K562 (cell line): ENCODE results near the gene GPHA2. TPM values are rescaled to one million over a fixed set of nuclear protein-coding genes. Genes with fewer than 3 reads are reported as not detected.

Experiments used
- ATAC-seq: fragments of 200-7000 bp; cut with Tn5 transposase; 3 replicates; pipeline ENCODE4 v1.9.1; 2020; ENCODE audit warnings: moderate library complexity
- BruUV-seq: library from RNA; stranded (reverse); fragments of 400-500 nt; replicated peaks from 2 replicates; lab custom pipeline; 2021; lab: Mats Ljungman, UMichigan
- CTCF ChIA-PET: fragments of 300-600 bp; formaldehyde crosslinking; extraction: SDS; loops from one replicate; lab custom pipeline; 2021; ENCODE audit warnings: low intra/inter-chr PET ratio; lab: Yijun Ruan, JAX
- POLR2A ChIA-PET: fragments of 300-600, 350-650 bp; sonication (Branson Sonifier 250); formaldehyde crosslinking; extraction: SDS; loops from one replicate; lab custom pipeline; 2021; ENCODE audit warnings: antibody characterized with exemption, inconsistent platforms; lab: Yijun Ruan, JAX
- DNase-seq, 4 experiments: peaks; one replicate each; pipeline versions ENCODE4 v3.0.0 to v3.0.0-alpha.2; 2011 to 2018; ENCODE audit warnings: low spot score in 3 of 4, mixed read lengths in 3 of 4; ENCODE audit errors: extremely low read depth in 1 of 4
- FAIRE-seq: peaks from 2 replicates; lab custom pipeline; 2011; peaks lifted over from hg19 to GRCh38; lab: Jason Lieb, UNC
- H2AFZ ChIP-seq: 2 replicates; pipeline ENCODE4 v1.6.0; 2011; ENCODE audit warnings: low read depth, low read length, control low read depth, inconsistent platforms
- H3K27ac ChIP-seq: fragments of 200-600 bp; 3 replicates; pipeline ENCODE4 v1.8.0; 2011; ENCODE audit warnings: low read depth, mild to moderate bottlenecking, control low read depth, inconsistent platforms, low read length, moderate library complexity, mixed read lengths; ENCODE audit errors: extremely low read depth
- H3K27me3 ChIP-seq, 2 experiments: fragments of 300-600 bp in 1 of 2; 2 replicates in 1 of 2; 3 replicates in 1 of 2; pipeline versions ENCODE4 v1.6.0 to v1.8.0; 2011; ENCODE audit warnings: inconsistent platforms in 2 of 2, low read length in 2 of 2, mild to moderate bottlenecking in 1 of 2, mixed read lengths in 1 of 2, moderate library complexity in 1 of 2; ENCODE audit not compliant: control insufficient read depth in 2 of 2, insufficient read depth in 2 of 2
- H3K36me3 ChIP-seq: fragments of 300-600 bp; 3 replicates; pipeline ENCODE4 v1.8.0; 2011; ENCODE audit warnings: mild to moderate bottlenecking, low read length, inconsistent platforms; ENCODE audit not compliant: control insufficient read depth, insufficient read depth
- H3K4me1 ChIP-seq, 2 experiments: fragments of 200-600 bp in 1 of 2; replicated peaks in 1 of 2; 2 replicates in 1 of 2; 3 replicates in 1 of 2; pipeline versions ENCODE4 v1.5.1 to v1.8.0; 2011; ENCODE audit warnings: inconsistent platforms in 2 of 2, low read length in 2 of 2, mild to moderate bottlenecking in 1 of 2, mixed read lengths in 1 of 2, moderate library complexity in 1 of 2; ENCODE audit not compliant: control insufficient read depth in 2 of 2, insufficient read depth in 2 of 2
- H3K4me2 ChIP-seq: 2 replicates; pipeline ENCODE4 v1.6.1; 2011; ENCODE audit warnings: low read length, control low read depth, inconsistent platforms, mixed read lengths; ENCODE audit not compliant: insufficient read depth
- H3K4me3 ChIP-seq: fragments of 200-600 bp; sonication (generic), shearing (Covaris generic); 2 replicates; pipeline ENCODE4 v1.5.1; 2016; ENCODE audit warnings: control low read depth, inconsistent platforms
- H3K79me2 ChIP-seq: fragments of 200-600 bp; 3 replicates; pipeline ENCODE4 v1.8.0; 2011; ENCODE audit warnings: low read length, inconsistent platforms; ENCODE audit not compliant: control insufficient read depth, insufficient read depth
- H3K9ac ChIP-seq, 2 experiments: 2 replicates each; pipeline versions ENCODE4 v1.6.0 to v1.6.1; 2011; ENCODE audit warnings: low read depth in 2 of 2, low read length in 2 of 2, control low read depth in 1 of 2, inconsistent platforms in 1 of 2, mild to moderate bottlenecking in 1 of 2, mixed read lengths in 1 of 2; ENCODE audit not compliant: insufficient read depth in 1 of 2
- H3K9me1 ChIP-seq: one replicate; pipeline ENCODE4 v1.6.0; 2011; ENCODE audit warnings: inconsistent platforms, mild to moderate bottlenecking, low read length, moderate library complexity; ENCODE audit not compliant: control insufficient read depth, insufficient read depth
- H3K9me3 ChIP-seq: replicated peaks from 2 replicates; pipeline ENCODE4 v1.5.1; 2011; ENCODE audit warnings: low read depth, low read length, inconsistent platforms; ENCODE audit not compliant: control insufficient read depth, insufficient read depth
- H4K20me1 ChIP-seq: replicated peaks from 2 replicates; pipeline ENCODE4 v1.6.1; 2011; ENCODE audit warnings: low read length, inconsistent platforms, mixed read lengths; ENCODE audit not compliant: control insufficient read depth, insufficient read depth
- DACH1 ChIP-seq: fragments of 450-650 bp; IDR thresholded peaks from 2 replicates; pipeline ENCODE4 v1.6.1; 2018; ENCODE audit not compliant: partially characterized antibody
- HLTF ChIP-seq: fragments of 450-650 bp; IDR thresholded peaks from 2 replicates; pipeline ENCODE4 v1.6.1; 2016
- HSF4 ChIP-seq: fragments of 250-450 bp; sonication (Bioruptor Pico); IDR thresholded peaks from 2 replicates; pipeline ENCODE4 v2.1.2; 2022; ENCODE audit warnings: mild to moderate bottlenecking, moderate library complexity, borderline replicate concordance
- LEF1 ChIP-seq: fragments of 450-650 bp; IDR thresholded peaks from 2 replicates; pipeline ENCODE4 v1.6.1; 2016; ENCODE audit warnings: mild to moderate bottlenecking
- POLR2G ChIP-seq: fragments of 200-400 bp; formaldehyde crosslinking; IDR thresholded peaks from 2 replicates; pipeline ENCODE4 v1.6.1; 2017; ENCODE audit warnings: low read depth, mild to moderate bottlenecking, antibody characterized with exemption, low read length, moderate library complexity
- SMAD1 ChIP-seq: fragments of 150-350 bp; IDR thresholded peaks from 2 replicates; pipeline ENCODE4 v1.6.1; 2014; ENCODE audit warnings: low read length, low read depth; ENCODE audit not compliant: partially characterized antibody
- SNRNP70 ChIP-seq: fragments of 200-400 bp; formaldehyde crosslinking; optimal IDR thresholded peaks from 2 replicates; pipeline ENCODE3; 2017; ENCODE audit warnings: low read depth, low read length
- WGBS: fragments of 100-300 bp; shearing (Covaris generic); methylation state at CpG from one replicate; pipeline ENCODE4 v1.1.6; 2016; ENCODE audit warnings: low coverage, mixed read lengths; ENCODE audit not compliant: insufficient coverage; ENCODE audit errors: missing lambda C conversion rate; 5-methylcytosine and 5-hydroxymethylcytosine counted together
- in situ Hi-C: fragments of 300-500 bp; cut with MboI; formaldehyde crosslinking; loops from 4 replicates; pipeline ENCODE4 v1.15.0; 2018; ENCODE audit warnings: inconsistent platforms, mixed read lengths
- intact Hi-C: fragments of 100-400 bp; cut with micrococcal nuclease; formaldehyde crosslinking; loops from 2 replicates; pipeline ENCODE4 v1.14.2; 2022
- polyA plus RNA-seq, 8 experiments: library from polyadenylated mRNA; depleted of rRNA in 4 of 8; stranded (reverse) in 5 of 8; unstranded in 3 of 8; fragments of >200 nt; fragmentation: Nextera tagmentation in 2 of 8; fragmentation: Illumina TruSeq in 1 of 8; extraction: Ambion mirVana in 2 of 8; extraction: Trizol in 1 of 8; gene quantifications; 2 replicates each; pipeline versions ENCODE4 v1.2.1 to v1.2.3, GENCODE V29; 2011 to 2014; ENCODE audit warnings: inconsistent platforms in 1 of 8, missing spikeins in 1 of 8
- total RNA-seq, 7 experiments: library from RNA; depleted of rRNA in 6 of 7; stranded (reverse); fragments of >200 nt in 6 of 7; fragmentation: Illumina TruSeq in 2 of 7; extraction: Trizol in 2 of 7; gene quantifications; 2 replicates each; pipeline versions ENCODE4 v1.2.1 to v1.2.3, GENCODE V29; 2011 to 2021; ENCODE audit warnings: low replicate concordance in 1 of 7

Gene GPHA2
- total and polyA plus RNA-seq, 9 of the 15 experiments (the other 6 are each of a cell fraction or from before 2014, with no cell fraction given): 0.17 to 0.22 TPM; not detected in 7

- DNase-seq: no peak
- H3K79me2 ChIP-seq: peaks cover 8% of the 10 kb centered on the region
- CTCF ChIA-PET: interaction anchor here (0.7 kb wide), 1 partner anchor 431 kb away, joined by 3 read pairs; no protein-coding TSS in a partner anchor
- TF ChIP-seq SNRNP70: no peak
- no peak for TF ChIP-seq HSF4
- no peak for TF ChIP-seq HLTF
- TF ChIP-seq LEF1: no peak
- TF ChIP-seq DACH1: no peak
- TF ChIP-seq POLR2G: peak; percentile 36
- no peak for TF ChIP-seq SMAD1
- TF ChIP-seq, all 486 proteins: peak for 1
- Histone ChIP-seq H4K20me1 (no peaks in the 10 kb centered on the region), H3K4me2 (no peak overlapping the region), H3K4me3 (no peak overlapping the region), H3K27me3 (no peaks in the 10 kb centered on the region), H2AFZ (no peak overlapping the region), H3K9ac (no peak overlapping the region), H3K9me1 (peaks cover 5% of the 10 kb centered on the region), H3K4me1 (peaks cover 3 to 38% of the 10 kb centered on the region in 2 experiments; a peak in 4 of 5 replicates), H3K9me3 (no peaks in the 10 kb centered on the region), H3K36me3 (peaks cover 82% of the 10 kb centered on the region; the same call in 2 of the 3 replicates), H3K27ac (no peak overlapping the region)
- intact Hi-C loops: no loop called here
- no peak for ATAC-seq
- WGBS: 90% methylated on average over 20 of the region's 27 CpGs
- in situ Hi-C loops: no loop called here
- POLR2A ChIA-PET: interaction anchor here (0.6 kb wide), 1 partner anchor 44 kb away, joined by 5 read pairs; no protein-coding TSS in a partner anchor
- no peak for FAIRE-seq
- BruUV-seq: no TSS peak
These were observed 25.1 kb downstream of the GPHA2 start for GRCh38 chr11:64910451-64911093.
